Cortex of kidney (tissue), 1 donor: ENCODE results near the gene RALGDS.

Experiments used
- DNase-seq: peaks from one replicate; lab custom pipeline; 2025; lab: John Stamatoyannopoulos, UW

RALGDS gene

GRCh38 chr9:133051281-133051900 is 69.6 kb downstream of the RALGDS start:
- no peak for DNase-seq

- no peak for DNase-seq
Measured at GRCh38 chr9:133050781-133051180, 70.3 kb downstream of the RALGDS start.

DNA sequence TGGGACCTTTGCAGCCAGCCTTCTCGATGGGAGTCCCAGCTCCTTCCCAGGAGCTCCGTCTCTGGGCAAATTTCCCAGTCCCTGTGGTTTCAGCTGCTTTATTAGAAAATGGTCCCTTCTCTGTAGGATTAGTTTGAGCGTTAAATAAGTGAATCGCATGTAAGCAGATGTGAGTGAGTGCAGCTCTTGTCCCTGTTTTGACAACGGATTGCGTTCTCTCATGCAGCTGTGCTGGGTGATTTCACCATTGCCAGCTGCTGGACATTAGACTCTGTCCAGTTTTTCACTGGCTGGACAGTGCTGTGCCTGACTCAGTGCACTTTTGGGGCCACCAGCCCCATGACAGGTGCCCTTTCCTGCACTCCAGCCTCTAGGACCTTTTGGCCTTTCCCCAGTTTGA is 70.9 kb downstream of the RALGDS start:
- no peak for DNase-seq

- DNase-seq, result no peak
Measured at GRCh38 chr9:133049043-133049442, 72.0 kb downstream of the RALGDS start.

DNA sequence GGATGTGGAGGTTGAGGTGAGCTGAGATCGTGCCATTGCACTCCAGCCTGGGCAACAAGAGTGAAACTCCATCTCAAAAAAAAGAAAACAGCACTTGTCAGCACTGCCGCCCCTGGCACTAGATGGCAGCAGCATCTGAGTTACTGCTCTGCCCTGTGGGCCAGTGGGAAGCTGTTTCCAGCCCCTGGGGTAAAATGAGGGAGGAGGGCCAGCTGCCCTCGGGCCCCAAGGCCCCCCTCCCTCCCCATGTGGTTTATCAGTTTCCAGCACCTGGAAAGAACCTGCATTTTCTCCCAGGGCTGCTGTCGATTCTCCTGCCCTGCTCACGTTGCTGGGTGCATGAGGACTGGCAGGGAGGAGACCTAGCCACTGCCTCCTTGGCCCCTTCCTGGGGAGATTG is 72.4 kb downstream of the RALGDS start:
- DNase-seq, result no peak
